Gastrocnemius medialis (tissue), 4 donors: Measurements from ENCODE around the gene DPYSL3. TPM values are rescaled to one million over a fixed set of nuclear protein-coding genes. Genes with fewer than 3 reads are reported as not detected.

ENCODE experiments used
- ATAC-seq, 2 donors: fragments of 150-250 bp; one replicate each; pipeline ENCODE4 v1.9.1; 2016
- DNase-seq, 2 donors: peaks; one replicate each; pipeline ENCODE4 v3.0.0-alpha.2; 2019
- H3K27ac ChIP-seq, 4 donors: fragments of 200-600 bp; sonication (generic); 1 replicate in 1 of 4; 2 replicates in 3 of 4; pipeline ENCODE4 v1.5.1; 2016 to 2018; ENCODE audit warnings: mild to moderate bottlenecking in 2 of 4, moderate library complexity in 1 of 4
- H3K27me3 ChIP-seq, 3 donors: fragments of 200-600 bp; sonication (generic) in 2 of 3; 1 replicate in 1 of 3; 2 replicates in 2 of 3; pipeline versions ENCODE4 v1.5.1 to v1.6.0; 2016 to 2019; ENCODE audit warnings: mild to moderate bottlenecking in 1 of 3, moderate library complexity in 1 of 3
- H3K36me3 ChIP-seq, 2 donors: fragments of 200-600 bp; sonication (generic) in 1 of 2; one replicate each; pipeline ENCODE4 v1.5.1; 2017 to 2018
- H3K4me1 ChIP-seq, 2 donors: fragments of 200-600 bp; sonication (generic) in 1 of 2; one replicate each; pipeline ENCODE4 v1.5.1; 2016 to 2017; ENCODE audit warnings: mild to moderate bottlenecking in 2 of 2
- H3K4me3 ChIP-seq, 4 donors: fragments of 200-600 bp; sonication (generic) in 3 of 4; 1 replicate in 1 of 4; 2 replicates in 3 of 4; pipeline ENCODE4 v1.5.1; 2016 to 2019; ENCODE audit warnings: mild to moderate bottlenecking in 2 of 4
- H3K9me3 ChIP-seq, 3 donors: fragments of 200-600 bp; sonication (generic) in 2 of 3; 1 replicate in 1 of 3; 2 replicates in 2 of 3; pipeline ENCODE4 v1.5.1; 2016 to 2019
- POLR2A ChIP-seq, 2 donors: fragments of 450-650 bp; IDR thresholded peaks; one replicate each; pipeline ENCODE4 v1.6.1; 2017; ENCODE audit warnings: antibody characterized with exemption in 2 of 2, mild to moderate bottlenecking in 2 of 2, moderate library complexity in 2 of 2
- in situ Hi-C, 4 donors: fragments of 200-750 bp; cut with MboI; loops; one replicate each; pipeline versions ENCODE4 v1.15.0 to v1.8.0; 2017; ENCODE audit warnings: low sequenced_read_pairs in 4 of 4
- intact Hi-C: fragments of 100-400 bp; cut with DNase I; formaldehyde crosslinking; loops from one replicate; pipeline ENCODE4 v1.15.1; 2023; ENCODE audit warnings: low total_unique reads
- total RNA-seq, 4 donors: library from RNA; depleted of rRNA; stranded (reverse); fragments of >200 nt; gene quantifications; one replicate each; pipeline versions ENCODE4 v1.1.0 to v1.2.3, GENCODE V29; 2016
- TF ChIP-seq, protein P1 (sequence below), 5 experiments: fragments of 450-650 bp in 3 of 5; fragments of 200-600 bp in 2 of 5; sonication (generic) in 2 of 5; IDR thresholded peaks in 4 of 5; conservative IDR thresholded peaks in 1 of 5; 1 replicate in 4 of 5; 2 replicates in 1 of 5; pipeline ENCODE4 v1.5.1; 2016 to 2019; ENCODE audit warnings: antibody characterized with exemption in 5 of 5, mild to moderate bottlenecking in 3 of 5, moderate library complexity in 3 of 5

DPYSL3 gene
- total RNA-seq, 4 donors from 2014 or later: 11.7 to 45.8 (median 26.0) TPM

GRCh38 chr5:147458581-147458980, 51.3 kb downstream of the DPYSL3 start:
- H3K4me1 ChIP-seq: peaks cover 34 to 43% of the 10 kb centered on the region in 2 donors
- TF ChIP-seq, protein P1, sequence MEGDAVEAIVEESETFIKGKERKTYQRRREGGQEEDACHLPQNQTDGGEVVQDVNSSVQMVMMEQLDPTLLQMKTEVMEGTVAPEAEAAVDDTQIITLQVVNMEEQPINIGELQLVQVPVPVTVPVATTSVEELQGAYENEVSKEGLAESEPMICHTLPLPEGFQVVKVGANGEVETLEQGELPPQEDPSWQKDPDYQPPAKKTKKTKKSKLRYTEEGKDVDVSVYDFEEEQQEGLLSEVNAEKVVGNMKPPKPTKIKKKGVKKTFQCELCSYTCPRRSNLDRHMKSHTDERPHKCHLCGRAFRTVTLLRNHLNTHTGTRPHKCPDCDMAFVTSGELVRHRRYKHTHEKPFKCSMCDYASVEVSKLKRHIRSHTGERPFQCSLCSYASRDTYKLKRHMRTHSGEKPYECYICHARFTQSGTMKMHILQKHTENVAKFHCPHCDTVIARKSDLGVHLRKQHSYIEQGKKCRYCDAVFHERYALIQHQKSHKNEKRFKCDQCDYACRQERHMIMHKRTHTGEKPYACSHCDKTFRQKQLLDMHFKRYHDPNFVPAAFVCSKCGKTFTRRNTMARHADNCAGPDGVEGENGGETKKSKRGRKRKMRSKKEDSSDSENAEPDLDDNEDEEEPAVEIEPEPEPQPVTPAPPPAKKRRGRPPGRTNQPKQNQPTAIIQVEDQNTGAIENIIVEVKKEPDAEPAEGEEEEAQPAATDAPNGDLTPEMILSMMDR (IDR thresholded peaks at IDR 0.05 in 4 of 5, conservative IDR thresholded peaks at IDR 0.05 in 1 of 5): no peak
- no peak for TF ChIP-seq POLR2A (IDR thresholded peaks at IDR 0.05)
- no peaks in the 10 kb centered on the region for H3K9me3 ChIP-seq
- no peaks in the 10 kb centered on the region for H3K36me3 ChIP-seq
- ATAC-seq (no peak), DNase-seq (no peak)
- intact Hi-C loops: no loop called here
- no peak overlapping the region for H3K4me3 ChIP-seq
- peak overlapping the region; percentile 71 to 78 (median 76) for H3K27ac ChIP-seq
- no peaks in the 10 kb centered on the region for H3K27me3 ChIP-seq
- in situ Hi-C loops: loop anchor here in 2 of 4 donors (10.0 to 25.0 kb wide), 2 partner anchors 96 to 104 kb away; no protein-coding TSS in a partner anchor

DNA sequence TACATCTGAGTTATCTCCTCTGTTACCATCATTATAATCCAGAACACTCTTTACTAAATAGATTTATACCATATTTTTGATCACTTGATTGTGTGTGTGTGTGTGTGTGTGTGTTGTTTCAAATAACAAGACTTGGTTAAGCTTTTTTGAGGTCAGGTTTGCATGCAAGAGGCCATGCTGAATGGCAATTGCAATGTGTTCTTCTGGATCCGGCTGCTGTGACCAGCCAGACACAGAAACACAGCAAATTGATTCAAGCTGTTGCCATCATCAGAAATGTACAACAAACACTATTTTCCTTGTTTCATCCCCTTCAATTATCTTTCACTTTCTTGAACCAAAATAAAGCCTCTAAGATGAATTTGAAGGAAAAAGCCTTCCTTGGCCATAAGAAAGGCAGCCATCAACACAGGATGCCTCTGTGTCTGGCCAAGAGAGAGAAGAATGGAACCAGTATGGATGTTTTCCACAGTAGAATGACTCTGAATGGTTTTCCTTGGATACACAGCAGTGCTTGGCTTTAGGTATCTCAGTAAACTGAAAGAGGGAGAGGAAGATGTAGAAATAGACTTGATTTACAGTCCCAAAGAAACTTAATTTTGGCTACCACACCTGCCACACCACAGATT, 53.9 kb downstream of the DPYSL3 start:
- TF ChIP-seq, protein P1 (IDR thresholded peaks at IDR 0.05 in 4 of 5, conservative IDR thresholded peaks at IDR 0.05 in 1 of 5): no peak
- no peak for TF ChIP-seq POLR2A (IDR thresholded peaks at IDR 0.05)
- DNase-seq: no peak
- H3K4me3 ChIP-seq: no peak overlapping the region
- H3K9me3 ChIP-seq: no peaks in the 10 kb centered on the region
- in situ Hi-C loops: loop anchor here in 2 of 4 donors (10.0 to 25.0 kb wide), 2 partner anchors 99 to 106 kb away; no protein-coding TSS in a partner anchor
- intact Hi-C loops: loop anchor here (2.0 kb wide), 2 partner anchors 49 to 53 kb away; no protein-coding TSS in a partner anchor
- no peak for ATAC-seq
- H3K27me3 ChIP-seq: no peaks in the 10 kb centered on the region
- H3K36me3 ChIP-seq: no peaks in the 10 kb centered on the region
- peak overlapping the region; percentile 79 to 92 (median 90) for H3K27ac ChIP-seq
- H3K4me1 ChIP-seq: peaks cover 43 to 48% of the 10 kb centered on the region in 2 donors

DNA sequence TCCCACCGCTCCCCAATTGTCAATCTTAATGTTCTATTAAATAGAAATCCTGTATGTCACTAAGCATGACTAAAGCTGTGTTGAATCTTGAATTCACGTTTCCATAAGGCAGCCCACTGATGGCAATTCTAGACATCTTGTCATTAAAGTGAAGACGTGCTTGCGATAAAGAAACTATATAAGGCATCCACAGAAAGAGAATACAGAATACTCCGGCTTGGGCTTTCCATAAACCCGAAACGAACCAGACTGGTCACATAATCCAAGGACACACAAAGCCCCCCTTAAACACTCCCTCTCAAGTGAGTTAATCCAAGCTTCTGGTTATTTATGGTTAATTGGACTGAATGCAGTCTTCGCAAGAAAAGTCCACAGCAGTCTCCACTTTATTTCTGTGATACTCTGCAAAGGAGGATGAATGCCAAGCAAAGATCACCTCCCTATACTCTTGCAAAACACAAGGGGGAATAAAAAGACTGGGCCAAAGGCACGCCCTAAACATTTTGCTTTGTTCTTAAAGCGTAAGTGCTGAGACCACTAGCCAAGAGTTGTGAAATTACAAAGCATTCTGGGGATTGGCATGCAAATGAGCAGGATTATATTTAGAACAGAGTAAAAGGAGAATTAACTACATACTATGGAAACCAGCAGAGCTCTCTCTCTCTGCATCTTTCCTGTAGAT, 54.7 kb downstream of the DPYSL3 start:
- TF ChIP-seq, protein P1 (IDR thresholded peaks at IDR 0.05 in 4 of 5, conservative IDR thresholded peaks at IDR 0.05 in 1 of 5): no peak
- TF ChIP-seq POLR2A (IDR thresholded peaks at IDR 0.05): no peak
- intact Hi-C loops (loop anchor here (1.0 to 5.0 kb wide), 5 partner anchors 48 to 233 kb away; no protein-coding TSS in a partner anchor), in situ Hi-C loops (loop anchor here in 3 of 4 donors (5.0 to 25.0 kb wide), 3 partner anchors 100 to 107 kb away; no protein-coding TSS in a partner anchor)
- Histone ChIP-seq H3K27ac (peak overlapping the region; percentile 79 to 92 (median 90)), H3K9me3 (no peaks in the 10 kb centered on the region), H3K36me3 (no peaks in the 10 kb centered on the region), H3K4me3 (peak overlapping the region; percentile 77 to 95 (median 82)), H3K4me1 (peaks cover 43 to 48% of the 10 kb centered on the region in 2 donors), H3K27me3 (no peaks in the 10 kb centered on the region)
- peak; percentile 32 to 55 for DNase-seq
- ATAC-seq: peak; percentile 24 to 54

- TF ChIP-seq, protein P1 (IDR thresholded peaks at IDR 0.05 in 4 of 5, conservative IDR thresholded peaks at IDR 0.05 in 1 of 5): peak; percentile 77 to 96 (median 88)
- no peak for TF ChIP-seq POLR2A (IDR thresholded peaks at IDR 0.05)
- no peaks in the 10 kb centered on the region for H3K27me3 ChIP-seq
- H3K36me3 ChIP-seq: no peaks in the 10 kb centered on the region
- peaks cover 34 to 47% of the 10 kb centered on the region in 2 donors for H3K4me1 ChIP-seq
- in situ Hi-C loops (loop anchor here in 3 of 4 donors (5.0 to 25.0 kb wide), 3 partner anchors 101 to 108 kb away; no protein-coding TSS in a partner anchor), intact Hi-C loops (loop anchor here (1.0 to 5.0 kb wide), 5 partner anchors 47 to 232 kb away; no protein-coding TSS in a partner anchor)
- H3K27ac ChIP-seq: peak overlapping the region; percentile 79 to 92 (median 90)
- ATAC-seq (peak; percentile 76 to 80), DNase-seq (peak; percentile 72 to 74)
- peak overlapping the region; percentile 77 to 95 (median 82) for H3K4me3 ChIP-seq
- H3K9me3 ChIP-seq: no peaks in the 10 kb centered on the region
Observed at GRCh38 chr5:147453875-147454814, 55.7 kb downstream of the DPYSL3 start.
